Body of pancreas (tissue), 4 donors: Measurements from ENCODE around the gene LSMEM2. TPM values are rescaled to one million over a fixed set of nuclear protein-coding genes. Genes with fewer than 3 reads are reported as not detected.

Experiments
- ATAC-seq: fragments of 150-250 bp; one replicate; pipeline ENCODE4 v1.9.1; 2016
- DNase-seq, 4 donors: peaks; one replicate each; pipeline ENCODE4 v3.0.0-alpha.2; 2019
- H3K27ac ChIP-seq, 4 donors: fragments of 200-600 bp; sonication (generic); 1 replicate in 3 of 4; 2 replicates in 1 of 4; pipeline versions ENCODE4 v1.5.1 to v1.6.1; 2016 to 2019; ENCODE audit warnings: mild to moderate bottlenecking in 1 of 4, mixed read lengths in 1 of 4, moderate library complexity in 1 of 4
- H3K27me3 ChIP-seq, 2 donors: fragments of 200-600 bp; sonication (generic); one replicate each; pipeline ENCODE4 v1.6.0; 2016; ENCODE audit warnings: mild to moderate bottlenecking in 1 of 2
- H3K36me3 ChIP-seq, 2 donors: fragments of 200-600 bp; sonication (generic); replicated peaks in 1 of 2; 2 replicates each; pipeline ENCODE4 v1.5.1; 2016; ENCODE audit warnings: low read depth in 2 of 2; ENCODE audit not compliant: insufficient read depth in 1 of 2
- H3K4me1 ChIP-seq: fragments of 200-600 bp; sonication (generic); one replicate; pipeline ENCODE4 v1.6.0; 2016
- H3K4me3 ChIP-seq, 2 donors: fragments of 200-600 bp; sonication (generic); 1 replicate in 1 of 2; 2 replicates in 1 of 2; pipeline ENCODE4 v1.5.1; 2016 to 2019
- H3K9me3 ChIP-seq, 3 donors: fragments of 200-600 bp; sonication (generic); 1 replicate in 2 of 3; 2 replicates in 1 of 3; pipeline ENCODE4 v1.5.1; 2016
- CTCF ChIP-seq, 7 experiments: fragments of 450-650 bp in 4 of 7; fragments of 200-600 bp in 3 of 7; sonication (generic) in 3 of 7; IDR thresholded peaks; one replicate each; pipeline ENCODE4 v1.5.1; 2016 to 2019; ENCODE audit warnings: antibody characterized with exemption in 7 of 7
- POLR2A ChIP-seq, 3 donors: fragments of 450-650 bp; IDR thresholded peaks; one replicate each; pipeline ENCODE4 v1.6.1; 2016; ENCODE audit warnings: antibody characterized with exemption in 3 of 3, mild to moderate bottlenecking in 2 of 3
- WGBS, 2 donors: methylation state at CpG; one replicate each; pipeline ENCODE4 v1.1.5; 2017; 5-methylcytosine and 5-hydroxymethylcytosine counted together
- intact Hi-C: fragments of 100-400 bp; cut with DNase I; formaldehyde crosslinking; loops from one replicate; pipeline ENCODE4 v1.15.1; 2023
- total RNA-seq, 2 donors: library from RNA; depleted of rRNA; stranded (reverse); fragments of >200 nt; gene quantifications; one replicate each; pipeline ENCODE4 v1.1.0, GENCODE V29; 2016

The LSMEM2 gene
- total RNA-seq, 2 donors from 2014 or later = not detected

GRCh38 chr3:50254577-50255250, 24.2 kb upstream of the LSMEM2 start:
- peak in 1 of 4 donors; percentile 71 for DNase-seq
- Histone ChIP-seq H3K9me3 (no peaks in the 10 kb centered on the region), H3K4me3 (no peak overlapping the region), H3K4me1 (peaks cover 14% of the 10 kb centered on the region), H3K36me3 (peaks cover 4 to 16% of the 10 kb centered on the region in 2 donors), H3K27me3 (no peaks in the 10 kb centered on the region), H3K27ac (peak overlapping the region in 3 of 4 donors; percentile 17 to 68 (median 60))
- intact Hi-C loops = no loop called here
- WGBS, 2 donors = 80 to 84% methylated on average over 8 of the region's 8 CpGs
- no peak for ATAC-seq
- TF ChIP-seq CTCF (IDR thresholded peaks at IDR 0.05) = no peak
- no peak for TF ChIP-seq POLR2A (IDR thresholded peaks at IDR 0.05)

- intact Hi-C loops = no loop called here
- no peaks in the 10 kb centered on the region for H3K9me3 ChIP-seq
- peaks cover 4 to 16% of the 10 kb centered on the region in 2 donors for H3K36me3 ChIP-seq
- H3K27ac ChIP-seq = peak overlapping the region in 2 of 4 donors; percentile 60 to 68
- H3K4me3 ChIP-seq = no peak overlapping the region
- TF ChIP-seq CTCF (IDR thresholded peaks at IDR 0.05) (no peak), POLR2A (IDR thresholded peaks at IDR 0.05) (no peak)
- no peak for ATAC-seq
- H3K4me1 ChIP-seq = peaks cover 16% of the 10 kb centered on the region
- 90 to 95% methylated on average over 7 to 9 of the region's 9 CpGs for WGBS, 2 donors
- DNase-seq = no peak
- no peaks in the 10 kb centered on the region for H3K27me3 ChIP-seq
These were observed 23.7 kb upstream of the LSMEM2 start for GRCh38 chr3:50255251-50255615.

GRCh38 chr3:50256978-50257890, 21.7 kb upstream of the LSMEM2 start:
- ATAC-seq (no peak), DNase-seq (peak in 2 of 4 donors; percentile 56 to 69)
- H3K27me3 ChIP-seq = no peaks in the 10 kb centered on the region
- H3K4me3 ChIP-seq = no peak overlapping the region
- intact Hi-C loops = no loop called here
- no peak overlapping the region for H3K27ac ChIP-seq
- peaks cover 24% of the 10 kb centered on the region for H3K4me1 ChIP-seq
- 90 to 94% methylated on average over 19 to 20 of the region's 20 CpGs for WGBS, 2 donors
- H3K36me3 ChIP-seq = peaks cover 4 to 16% of the 10 kb centered on the region in 2 donors
- H3K9me3 ChIP-seq = no peaks in the 10 kb centered on the region
- TF ChIP-seq POLR2A (IDR thresholded peaks at IDR 0.05) = no peak
- TF ChIP-seq CTCF (IDR thresholded peaks at IDR 0.05) = peak in 6 of 7 experiments; percentile 13 to 52 (median 39)

- TF ChIP-seq POLR2A (IDR thresholded peaks at IDR 0.05) (no peak), CTCF (IDR thresholded peaks at IDR 0.05) (no peak)
- 86 to 87% methylated on average over 15 to 17 of the region's 17 CpGs for WGBS, 2 donors
- Histone ChIP-seq H3K4me1 (peaks cover 24% of the 10 kb centered on the region), H3K4me3 (no peak overlapping the region), H3K9me3 (no peaks in the 10 kb centered on the region), H3K27me3 (no peaks in the 10 kb centered on the region), H3K27ac (no peak overlapping the region), H3K36me3 (peaks cover 4 to 14% of the 10 kb centered on the region in 2 donors)
- DNase-seq (no peak), ATAC-seq (no peak)
- intact Hi-C loops = no loop called here
These were observed 20.7 kb upstream of the LSMEM2 start for GRCh38 chr3:50258029-50258680.
